Spleen (tissue), 13 donors: ENCODE measurements around the gene PLA2G5. TPM values are rescaled to one million over a fixed set of nuclear protein-coding genes. Genes with fewer than 3 reads are reported as not detected.
"Not testable (repeated sequence)": the region's sequence is repeated elsewhere in the genome, so short reads cannot be mapped to it uniquely, and the experiment has no call there.

Source experiments
- DNase-seq: peaks from one replicate; pipeline ENCODE4 v3.0.0-alpha.2; 2020
- H3K27ac ChIP-seq, 8 donors: fragments of 200-600 bp; sonication (generic) in 7 of 8; 1 replicate in 4 of 8; 2 replicates in 4 of 8; pipeline versions ENCODE4 v1.5.0 to v1.8.0; 2016 to 2021; ENCODE audit warnings: inconsistent platforms in 4 of 8, mild to moderate bottlenecking in 4 of 8, moderate library complexity in 1 of 8
- H3K27me3 ChIP-seq, 7 donors: fragments of 200-600 bp; sonication (generic) in 6 of 7; replicated peaks in 1 of 7; 1 replicate in 4 of 7; 2 replicates in 3 of 7; pipeline versions ENCODE4 v1.5.0 to v1.8.0; 2016 to 2021; ENCODE audit warnings: inconsistent platforms in 3 of 7, mild to moderate bottlenecking in 1 of 7
- H3K36me3 ChIP-seq, 6 donors: fragments of 200-600 bp; sonication (generic) in 5 of 6; 1 replicate in 4 of 6; 2 replicates in 2 of 6; pipeline versions ENCODE4 v1.5.0 to v1.8.0; 2016 to 2021; ENCODE audit warnings: inconsistent platforms in 2 of 6
- H3K4me1 ChIP-seq, 6 donors: fragments of 200-600 bp; sonication (generic) in 5 of 6; 1 replicate in 3 of 6; 2 replicates in 3 of 6; pipeline versions ENCODE4 v1.5.0 to v1.8.0; 2016 to 2021; ENCODE audit warnings: inconsistent platforms in 3 of 6
- H3K4me3 ChIP-seq, 8 donors: fragments of 200-600 bp; sonication (generic) in 7 of 8; 1 replicate in 4 of 8; 2 replicates in 4 of 8; pipeline versions ENCODE4 v1.5.0 to v1.8.0; 2016 to 2021; ENCODE audit warnings: inconsistent platforms in 4 of 8, mild to moderate bottlenecking in 4 of 8, moderate library complexity in 2 of 8
- H3K9me3 ChIP-seq, 8 donors: fragments of 200-600 bp; sonication (generic) in 7 of 8; 1 replicate in 4 of 8; 2 replicates in 4 of 8; pipeline versions ENCODE4 v1.5.0 to v1.8.0; 2016 to 2021; ENCODE audit warnings: inconsistent platforms in 4 of 8
- POLR2A ChIP-seq, 3 donors: fragments of 450-650 bp; IDR thresholded peaks; one replicate each; pipeline ENCODE4 v1.5.1; 2017; ENCODE audit warnings: antibody characterized with exemption in 3 of 3, mild to moderate bottlenecking in 1 of 3
- POLR2AphosphoS5 ChIP-seq, 3 donors: sonication (generic); formaldehyde crosslinking; IDR thresholded peaks; one replicate each; pipeline ENCODE4 v1.5.1; 2017; ENCODE audit warnings: antibody characterized with exemption in 3 of 3
- WGBS, 5 donors: extraction: QIAGEN DNeasy Blood & Tissue Kit in 3 of 5; methylation state at CpG; one replicate each; pipeline versions ENCODE4 v1.1.5 to v1.1.7; 2013 to 2018; 5-methylcytosine and 5-hydroxymethylcytosine counted together
- intact Hi-C: fragments of 100-400 bp; cut with DNase I; formaldehyde crosslinking; loops from one replicate; pipeline ENCODE4 v1.15.0; 2023; ENCODE audit warnings: low total_unique reads
- long read RNA-seq, 2 donors: transcript quantifications; one replicate each; lab custom pipeline, GENCODE V29; 2026
- polyA plus RNA-seq, 3 donors: library from polyadenylated mRNA; stranded (reverse); fragments of 200-250 nt; gene quantifications; one replicate each; pipeline ENCODE4 v1.2.1, GENCODE V29; 2013
- total RNA-seq, 7 donors: library from RNA; depleted of rRNA in 3 of 7; stranded (reverse); fragments of >200 nt in 3 of 7; fragmentation: NEBNext Ultra II Directional in 4 of 7; extraction: Animal tissue kit (Norgen Biotek cat#: 25700) in 4 of 7; gene quantifications; one replicate each; pipeline versions ENCODE4 v1.1.0 to v1.2.1, GENCODE V29; 2016 to 2021
- TF ChIP-seq, protein P1 (sequence below), 11 experiments: fragments of 200-600 bp in 7 of 11; fragments of 450-650 bp in 4 of 11; sonication (generic) in 4 of 11; IDR thresholded peaks in 8 of 11; conservative IDR thresholded peaks in 3 of 11; 1 replicate in 7 of 11; 2 replicates in 4 of 11; pipeline versions ENCODE4 v1.4.0 to v1.8.0; 2016 to 2021; ENCODE audit warnings: antibody characterized with exemption in 11 of 11, inconsistent platforms in 4 of 11, mild to moderate bottlenecking in 1 of 11
- donor health status: healthy with polysubstance abuse.
- donor health status: DM: no; HTN: no; CAD: no; lungs with moderate emphysema.
- donor health status: DM: no; HTN: no; CAD: no.
- donor health status: Bipolar disorder and iron deficiency.
- donor health status: healthy.
- donor health status: DM: no; HTN: no; CAD: no.
- donor health status: DM: yes; HTN: yes; CAD: no.

PLA2G5 gene, protein sequence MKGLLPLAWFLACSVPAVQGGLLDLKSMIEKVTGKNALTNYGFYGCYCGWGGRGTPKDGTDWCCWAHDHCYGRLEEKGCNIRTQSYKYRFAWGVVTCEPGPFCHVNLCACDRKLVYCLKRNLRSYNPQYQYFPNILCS
- total RNA-seq, result 1 to 10 TPM in 2 of 7 donors, under 1 TPM in 2, not detected in 3; 0.34 to 1.1 (median 0.89) TPM
- 1 to 10 TPM in 1 of 3 donors, under 1 TPM in 2; 0.83 to 2.0 (median 0.89) TPM for polyA plus RNA-seq
- long read RNA-seq, donor 1, result 0 reads
- long read RNA-seq, donor 2, result 0 reads

DNA sequence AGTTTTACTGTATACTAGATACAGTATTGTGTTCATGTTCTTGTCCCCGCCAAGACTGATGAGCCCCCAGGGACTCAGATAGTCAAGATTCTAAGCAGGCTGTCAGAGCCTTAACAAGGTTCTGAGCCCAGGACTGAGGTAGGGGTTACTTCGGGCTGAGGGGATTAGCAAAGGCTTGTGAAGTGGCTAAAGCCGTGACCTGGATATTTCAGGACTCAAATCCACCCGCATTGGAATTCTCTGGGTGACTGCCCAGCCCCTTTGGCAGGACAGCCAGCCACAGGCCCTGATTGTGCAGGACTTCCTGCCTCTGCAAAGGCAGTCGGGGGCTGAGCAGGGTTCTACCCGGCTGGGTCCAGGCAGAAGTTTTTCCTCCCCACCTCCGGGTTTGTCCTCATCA, at the start of gene PLA2G5:
PLA2G5 (plus strand) TSS at position 321 of the 400 bp plus-strand sequence. CDS start 14,637 bp downstream, outside the sequence.
- Histone ChIP-seq H3K27ac (peak within 1 kb of the TSS in 4 of 8 donors; percentile 4 to 28 (median 20)), H3K9me3 (no peaks in the 10 kb centered on the region), H3K4me3 (no peak within 1 kb of the TSS), H3K4me1 (peaks cover 0 to 32% (median 16%) of the 10 kb centered on the region in 6 donors), H3K27me3 (no peaks in the 10 kb centered on the region), H3K36me3 (no peaks in the 10 kb centered on the region)
- no peak for DNase-seq
- 45 to 55% (median 49%) methylated on average over 6 to 7 of the region's 7 CpGs for WGBS, 5 donors
- intact Hi-C loops, result no loop called here
- TF ChIP-seq POLR2A (IDR thresholded peaks at IDR 0.05), result no peak

DNA sequence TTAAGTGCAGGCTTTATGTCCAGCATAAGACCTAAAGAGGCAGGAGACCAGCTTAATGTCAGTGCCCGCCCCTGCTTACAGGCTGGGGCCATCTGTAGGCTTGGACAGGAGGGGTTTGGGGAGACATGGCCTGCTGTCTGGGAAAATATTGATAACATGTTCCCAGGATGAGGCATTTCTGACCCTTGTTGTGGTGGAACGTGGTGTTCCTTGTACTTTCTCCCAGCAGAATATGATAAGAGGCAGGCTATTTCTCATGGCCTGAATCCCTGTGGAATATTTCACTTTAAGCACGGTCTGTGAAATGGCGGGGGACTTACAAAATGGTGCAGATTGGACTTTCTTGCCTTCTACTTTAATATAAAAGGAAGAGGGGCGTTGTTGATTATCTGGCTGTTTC, 41.9 kb upstream of the PLA2G5 start:
- Histone ChIP-seq H3K4me3 (no peak overlapping the region), H3K36me3 (no peaks in the 10 kb centered on the region), H3K27me3 (peaks cover 0 to 34% (median 0%) of the 10 kb centered on the region in 7 donors), H3K27ac (no peak overlapping the region), H3K4me1 (no peaks in the 10 kb centered on the region), H3K9me3 (peaks cover 0 to 9% (median 6%) of the 10 kb centered on the region in 8 donors)
- TF ChIP-seq, protein P1, sequence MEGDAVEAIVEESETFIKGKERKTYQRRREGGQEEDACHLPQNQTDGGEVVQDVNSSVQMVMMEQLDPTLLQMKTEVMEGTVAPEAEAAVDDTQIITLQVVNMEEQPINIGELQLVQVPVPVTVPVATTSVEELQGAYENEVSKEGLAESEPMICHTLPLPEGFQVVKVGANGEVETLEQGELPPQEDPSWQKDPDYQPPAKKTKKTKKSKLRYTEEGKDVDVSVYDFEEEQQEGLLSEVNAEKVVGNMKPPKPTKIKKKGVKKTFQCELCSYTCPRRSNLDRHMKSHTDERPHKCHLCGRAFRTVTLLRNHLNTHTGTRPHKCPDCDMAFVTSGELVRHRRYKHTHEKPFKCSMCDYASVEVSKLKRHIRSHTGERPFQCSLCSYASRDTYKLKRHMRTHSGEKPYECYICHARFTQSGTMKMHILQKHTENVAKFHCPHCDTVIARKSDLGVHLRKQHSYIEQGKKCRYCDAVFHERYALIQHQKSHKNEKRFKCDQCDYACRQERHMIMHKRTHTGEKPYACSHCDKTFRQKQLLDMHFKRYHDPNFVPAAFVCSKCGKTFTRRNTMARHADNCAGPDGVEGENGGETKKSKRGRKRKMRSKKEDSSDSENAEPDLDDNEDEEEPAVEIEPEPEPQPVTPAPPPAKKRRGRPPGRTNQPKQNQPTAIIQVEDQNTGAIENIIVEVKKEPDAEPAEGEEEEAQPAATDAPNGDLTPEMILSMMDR (IDR thresholded peaks at IDR 0.05 in 8 of 11, conservative IDR thresholded peaks at IDR 0.05 in 3 of 11), result no peak
- TF ChIP-seq POLR2A (IDR thresholded peaks at IDR 0.05), result no peak
- TF ChIP-seq POLR2AphosphoS5 (IDR thresholded peaks at IDR 0.05), result no peak
- DNase-seq, result no peak
- intact Hi-C loops, result no loop called here
- 78 to 89% (median 83%) methylated on average over 5 of the region's 5 CpGs for WGBS, 5 donors

DNA sequence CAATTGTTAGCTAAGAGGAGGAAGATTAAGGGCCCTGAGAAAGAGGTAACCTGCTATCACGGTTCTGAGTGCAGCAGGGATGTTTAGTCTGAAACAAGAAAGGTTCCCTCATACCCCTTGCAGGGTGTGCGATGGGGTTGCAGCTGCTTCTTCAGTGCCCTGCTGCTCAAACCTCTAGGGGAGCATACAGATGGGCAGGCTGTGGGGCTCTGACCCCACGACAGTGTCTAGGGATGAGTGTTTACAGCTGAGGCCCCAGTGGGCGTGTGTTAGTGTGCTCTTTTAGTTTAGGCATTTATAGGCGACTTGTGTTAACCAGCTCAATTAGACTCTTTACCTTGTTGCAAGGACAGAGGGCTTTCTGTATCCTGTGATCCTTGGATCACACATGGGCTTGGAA, 41.3 kb upstream of the PLA2G5 start:
- Histone ChIP-seq H3K4me3 (no peak overlapping the region), H3K4me1 (no peaks in the 10 kb centered on the region), H3K9me3 (peaks cover 0 to 5% (median 1%) of the 10 kb centered on the region in 8 donors), H3K27me3 (peaks cover 0 to 36% (median 0%) of the 10 kb centered on the region in 7 donors), H3K27ac (no peak overlapping the region), H3K36me3 (no peaks in the 10 kb centered on the region)
- TF ChIP-seq, protein P1 (IDR thresholded peaks at IDR 0.05 in 8 of 11, conservative IDR thresholded peaks at IDR 0.05 in 3 of 11), result no peak
- TF ChIP-seq POLR2A (IDR thresholded peaks at IDR 0.05) (no peak), POLR2AphosphoS5 (IDR thresholded peaks at IDR 0.05) (no peak)
- WGBS, 5 donors, result 75 to 90% (median 82%) methylated on average over 3 to 5 of the region's 5 CpGs
- no peak for DNase-seq
- intact Hi-C loops, result no loop called here

DNA sequence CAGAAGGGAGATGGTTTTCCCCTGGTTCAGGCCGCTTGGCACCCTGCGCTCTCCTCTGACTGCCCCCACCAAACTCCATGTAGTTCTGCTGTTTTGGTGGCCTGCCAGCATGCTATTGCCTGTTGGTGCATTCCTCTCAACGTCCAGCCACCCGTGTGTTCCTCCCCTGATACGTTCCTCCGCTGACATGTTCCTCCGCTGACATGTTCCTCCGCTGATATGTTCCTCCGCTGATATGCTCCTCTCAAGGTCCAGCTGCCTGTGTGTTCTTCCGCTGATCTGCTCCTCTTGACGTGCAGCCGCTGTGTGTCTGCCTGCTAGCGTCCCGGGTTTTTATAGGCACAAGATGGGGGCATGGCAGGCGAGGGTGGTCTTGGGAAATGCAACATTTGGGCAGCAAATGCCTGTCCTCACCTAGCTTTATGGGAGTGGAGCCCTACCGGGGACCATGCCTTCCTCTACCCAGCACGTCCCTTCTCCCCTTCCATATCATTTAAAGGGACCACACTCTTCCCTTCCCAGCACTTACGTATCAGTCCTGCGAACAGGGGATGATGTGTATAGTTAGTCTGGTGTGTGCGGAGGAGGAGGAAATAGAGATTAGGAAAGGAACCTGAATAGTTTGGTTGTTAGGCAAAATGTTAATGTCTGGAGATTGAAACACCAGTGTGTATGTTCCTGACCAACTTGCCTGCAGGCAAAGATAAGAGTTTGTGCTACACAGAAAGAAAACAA, 40.6 kb upstream of the PLA2G5 start:
- DNase-seq, result no peak
- H3K27me3 ChIP-seq, result peaks cover 0 to 36% (median 0%) of the 10 kb centered on the region in 7 donors
- H3K9me3 ChIP-seq, result peaks cover 0 to 3% (median 0%) of the 10 kb centered on the region in 8 donors
- WGBS, 5 donors, result 76 to 83% (median 79%) methylated on average over 20 of the region's 20 CpGs
- intact Hi-C loops, result no loop called here
- H3K27ac ChIP-seq, result no peak overlapping the region
- H3K4me3 ChIP-seq, result no peak overlapping the region
- TF ChIP-seq POLR2AphosphoS5 (IDR thresholded peaks at IDR 0.05) (no peak), POLR2A (IDR thresholded peaks at IDR 0.05) (no peak)
- TF ChIP-seq, protein P1 (IDR thresholded peaks at IDR 0.05 in 8 of 11, conservative IDR thresholded peaks at IDR 0.05 in 3 of 11), result no peak
- H3K4me1 ChIP-seq, result no peaks in the 10 kb centered on the region
- no peaks in the 10 kb centered on the region for H3K36me3 ChIP-seq

DNA sequence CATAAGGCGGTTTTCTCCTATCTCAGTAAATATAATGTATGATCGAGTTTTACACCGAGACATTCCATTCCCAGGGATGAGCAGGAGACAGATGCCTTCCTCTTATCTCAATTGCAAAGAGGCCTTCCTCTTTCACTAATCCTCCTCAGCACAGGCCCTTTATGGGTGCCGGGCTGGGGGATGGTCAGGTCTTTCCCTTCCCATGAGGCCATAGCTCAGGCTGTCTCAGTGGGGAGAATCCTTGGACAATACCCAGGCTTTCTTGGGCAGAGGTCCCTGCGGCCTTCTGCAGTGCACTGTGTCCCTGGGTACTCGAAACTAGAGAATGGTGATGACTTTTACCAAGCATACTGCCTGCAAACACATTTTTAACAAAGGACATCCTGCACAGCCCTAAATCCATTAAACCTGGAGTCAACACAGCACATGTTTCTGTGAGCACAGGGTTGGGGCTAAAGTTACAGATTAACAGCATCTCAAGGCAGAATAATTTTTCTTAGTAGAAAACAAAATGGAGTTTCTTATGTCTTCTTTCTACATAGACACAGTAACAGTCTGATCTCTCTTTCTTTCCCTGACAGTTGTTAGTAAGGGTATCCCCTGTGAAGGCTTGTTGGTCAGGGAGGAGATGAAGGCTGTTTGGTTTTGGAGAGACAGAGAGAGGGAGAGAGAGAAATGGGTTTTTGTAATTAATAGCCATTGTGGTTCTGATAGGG, 39.4 kb upstream of the PLA2G5 start:
- H3K4me3 ChIP-seq, H3K4me1 ChIP-seq, DNase-seq, H3K36me3 ChIP-seq, H3K27ac ChIP-seq, intact Hi-C loops: not testable (repeated sequence)
- 78 to 87% (median 86%) methylated on average over 6 of the region's 6 CpGs for WGBS, 5 donors
- peaks cover 0 to 35% (median 0%) of the 10 kb centered on the region in 7 donors for H3K27me3 ChIP-seq
- H3K9me3 ChIP-seq, result peaks cover 0 to 15% (median 10%) of the 10 kb centered on the region in 8 donors
